Hepatocyte (in vitro differentiated cells): ENCODE data around the gene TNNT2.

Source experiments
- EZH2 ChIP-seq: fragments of 200-600 bp; sonication (generic); IDR thresholded peaks from 2 replicates; pipeline ENCODE4 v1.6.1; 2016; ENCODE audit warnings: antibody characterized with exemption, mild to moderate bottlenecking, borderline replicate concordance
- EZH2phosphoT487 ChIP-seq: fragments of 200-600 bp; sonication (generic); IDR thresholded peaks from one replicate; pipeline ENCODE4 v1.6.1; 2018; ENCODE audit warnings: antibody characterized with exemption, mild to moderate bottlenecking, low read depth, moderate library complexity; ENCODE audit not compliant: unreplicated experiment, severe bottlenecking
- TF ChIP-seq, protein P1 (sequence below): fragments of 200-600 bp; sonication (generic); IDR thresholded peaks from 2 replicates; pipeline ENCODE4 v1.5.1; 2016; ENCODE audit warnings: antibody characterized with exemption, mild to moderate bottlenecking; ENCODE audit not compliant: poor library complexity

- TF ChIP-seq, protein P1, sequence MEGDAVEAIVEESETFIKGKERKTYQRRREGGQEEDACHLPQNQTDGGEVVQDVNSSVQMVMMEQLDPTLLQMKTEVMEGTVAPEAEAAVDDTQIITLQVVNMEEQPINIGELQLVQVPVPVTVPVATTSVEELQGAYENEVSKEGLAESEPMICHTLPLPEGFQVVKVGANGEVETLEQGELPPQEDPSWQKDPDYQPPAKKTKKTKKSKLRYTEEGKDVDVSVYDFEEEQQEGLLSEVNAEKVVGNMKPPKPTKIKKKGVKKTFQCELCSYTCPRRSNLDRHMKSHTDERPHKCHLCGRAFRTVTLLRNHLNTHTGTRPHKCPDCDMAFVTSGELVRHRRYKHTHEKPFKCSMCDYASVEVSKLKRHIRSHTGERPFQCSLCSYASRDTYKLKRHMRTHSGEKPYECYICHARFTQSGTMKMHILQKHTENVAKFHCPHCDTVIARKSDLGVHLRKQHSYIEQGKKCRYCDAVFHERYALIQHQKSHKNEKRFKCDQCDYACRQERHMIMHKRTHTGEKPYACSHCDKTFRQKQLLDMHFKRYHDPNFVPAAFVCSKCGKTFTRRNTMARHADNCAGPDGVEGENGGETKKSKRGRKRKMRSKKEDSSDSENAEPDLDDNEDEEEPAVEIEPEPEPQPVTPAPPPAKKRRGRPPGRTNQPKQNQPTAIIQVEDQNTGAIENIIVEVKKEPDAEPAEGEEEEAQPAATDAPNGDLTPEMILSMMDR = no peak
- TF ChIP-seq EZH2 = no peak
- no peak for TF ChIP-seq EZH2phosphoT487
Observed at GRCh38 chr1:201374364-201374763, 3.1 kb downstream of the TNNT2 start.
